Measurements from ENCODE around the gene VWF.
A peak's percentile ranks its signal among the peaks of the same experiment; 100 is the strongest.
"Not testable (repeated sequence)": the region's sequence is repeated elsewhere in the genome, so short reads cannot be mapped to it uniquely, and the experiment has no call there.

VWF gene

GRCh38 chr12:6018265-6018664 is 106.2 kb downstream of the VWF start:
- no peak for DNase-seq
- no peak for TF ChIP-seq GATA1 (IDR thresholded peaks at IDR 0.05; ENCODE audit: low read depth, low read length)
- TF ChIP-seq POLR2A (IDR thresholded peaks at IDR 0.05; ENCODE audit: low read length): no peak

DNA sequence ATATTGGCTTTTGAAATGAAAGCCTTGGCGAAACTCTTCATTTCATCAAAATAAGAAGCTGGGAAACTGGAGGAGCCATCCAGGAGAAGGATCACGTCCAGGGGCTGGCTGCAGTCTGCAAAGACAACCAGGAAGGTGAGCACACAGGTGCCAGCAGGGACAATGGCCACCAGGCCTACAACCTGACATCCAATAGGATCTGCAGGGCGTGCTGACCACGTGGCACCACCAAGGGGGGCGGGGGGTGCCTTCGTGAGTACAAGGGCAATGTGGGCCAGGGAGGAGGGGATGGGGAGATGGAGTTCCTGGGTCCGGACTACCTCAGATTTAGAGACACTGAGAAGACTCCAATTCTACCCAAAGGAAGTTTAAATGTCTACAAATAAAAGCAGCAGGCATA is 107.7 kb downstream of the VWF start:
- no peak for TF ChIP-seq POLR2A (IDR thresholded peaks at IDR 0.05; ENCODE audit: low read length)
- no peak for TF ChIP-seq GATA1 (IDR thresholded peaks at IDR 0.05; ENCODE audit: low read depth, low read length)
- no peak for DNase-seq

GRCh38 chr12:6016004-6016403 is 108.5 kb downstream of the VWF start:
- DNase-seq: not testable (repeated sequence)

DNA sequence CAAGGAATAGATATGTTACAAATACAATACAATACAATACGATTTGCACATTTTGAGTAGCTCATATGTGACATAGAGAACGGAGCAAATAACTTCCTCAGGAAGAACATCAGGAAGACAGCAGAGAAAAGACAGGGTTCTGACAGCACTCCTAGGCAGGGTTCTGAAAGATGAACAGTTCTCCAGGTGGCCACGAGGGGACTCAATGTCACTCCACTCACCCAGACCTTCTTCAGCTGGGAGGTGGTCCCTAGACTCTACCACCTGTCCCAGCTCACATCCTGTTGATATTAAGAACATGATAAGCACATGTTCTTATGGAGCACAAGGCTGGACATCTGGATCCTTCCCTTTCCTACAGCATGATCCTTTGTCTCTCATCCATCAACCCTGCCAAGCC is 109.2 kb downstream of the VWF start:
- DNase-seq: not testable (repeated sequence)

GRCh38 chr12:6010631-6011350 is 113.7 kb downstream of the VWF start:
- DNase-seq: not testable (repeated sequence)

DNA sequence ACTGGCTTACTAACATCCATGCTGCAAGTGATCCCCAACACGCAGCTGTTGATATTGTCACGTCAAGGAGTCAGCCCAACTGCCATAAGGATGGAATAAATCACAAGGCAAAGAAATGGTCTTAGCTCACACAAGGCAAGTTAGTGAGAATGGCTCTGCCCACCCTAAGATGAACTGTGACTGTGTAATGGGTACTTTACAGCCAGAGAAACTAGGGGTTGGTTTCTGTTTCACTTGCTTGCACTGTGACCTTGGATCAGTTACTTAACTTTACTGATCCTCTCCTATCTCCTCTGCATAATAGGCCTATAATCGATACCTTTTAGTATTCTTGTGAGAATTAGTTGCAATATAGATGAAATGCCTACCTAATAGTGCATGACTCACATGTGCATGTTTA is 127.2 kb downstream of the VWF start:
- DNase-seq: no peak
- TF ChIP-seq POLR2A (IDR thresholded peaks at IDR 0.05; ENCODE audit: low read length): no peak
- no peak for TF ChIP-seq GATA1 (IDR thresholded peaks at IDR 0.05; ENCODE audit: low read depth, low read length)

- TF ChIP-seq GATA1 (IDR thresholded peaks at IDR 0.05; ENCODE audit: low read depth, low read length) (no peak), POLR2A (IDR thresholded peaks at IDR 0.05; ENCODE audit: low read length) (no peak)
- no peak for DNase-seq
Measured at GRCh38 chr12:5996459-5996858, 128.0 kb downstream of the VWF start.

- TF ChIP-seq POLR2A (IDR thresholded peaks at IDR 0.05; ENCODE audit: low read length): no peak
- TF ChIP-seq GATA1 (IDR thresholded peaks at IDR 0.05; ENCODE audit: low read depth, low read length): no peak
Measured at GRCh38 chr12:5989621-5990020, 134.8 kb downstream of the VWF start.

DNA sequence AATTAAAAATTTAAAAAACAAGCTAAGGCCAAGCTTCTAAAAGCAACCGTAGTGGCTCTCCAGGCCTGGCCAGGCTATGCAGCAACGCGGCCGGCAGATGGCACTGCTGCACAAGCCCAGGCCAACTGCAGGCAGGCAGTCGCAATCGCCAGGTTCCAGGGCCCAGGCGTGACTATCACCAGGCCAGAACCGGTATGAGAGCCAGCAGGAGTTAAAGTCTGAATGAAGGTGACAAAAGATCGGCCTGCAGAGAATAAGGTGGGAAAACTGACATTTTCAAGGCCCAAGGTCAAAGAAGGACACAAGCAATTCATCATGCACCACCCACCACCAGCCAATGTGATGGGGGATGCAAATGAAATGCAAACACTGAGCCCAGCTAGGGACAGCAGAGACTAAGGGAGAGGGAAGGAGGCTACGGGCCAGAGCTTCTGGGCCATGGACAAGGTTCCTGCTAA is 135.8 kb downstream of the VWF start:
- no peak for TF ChIP-seq POLR2A (IDR thresholded peaks at IDR 0.05; ENCODE audit: low read length)
- peak; percentile 68 to 82 for DNase-seq

More at GRCh38 chr12:5989621-5990020, 134.8 kb downstream of the VWF start:
- no peak for DNase-seq

GRCh38 chr12:5988088-5988487 is 136.4 kb downstream of the VWF start:
- no peak for DNase-seq
- TF ChIP-seq GATA1 (IDR thresholded peaks at IDR 0.05; ENCODE audit: low read depth, low read length) (no peak), POLR2A (IDR thresholded peaks at IDR 0.05; ENCODE audit: low read length) (no peak)

DNA sequence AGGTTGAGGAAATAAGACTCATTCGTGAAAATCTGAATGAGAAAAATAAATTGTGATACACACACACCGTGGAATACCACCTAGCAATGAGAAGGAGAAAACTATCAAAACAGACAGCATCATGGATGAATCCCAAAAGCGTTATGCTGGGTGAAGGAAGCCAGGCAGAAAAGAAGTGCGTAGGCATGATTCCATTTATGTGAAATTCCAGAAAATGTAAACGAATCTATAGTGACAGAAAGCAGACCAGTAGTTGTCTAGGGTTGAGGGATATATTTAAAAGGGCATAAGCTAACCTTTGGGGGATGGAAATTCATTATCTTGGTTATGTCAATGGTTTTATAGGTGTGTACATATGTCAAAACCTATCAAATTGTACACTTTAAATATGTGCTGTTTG is 136.9 kb downstream of the VWF start:
- TF ChIP-seq POLR2A (IDR thresholded peaks at IDR 0.05; ENCODE audit: low read length) (no peak), GATA1 (IDR thresholded peaks at IDR 0.05; ENCODE audit: low read depth, low read length) (no peak)
- no peak for DNase-seq

DNA sequence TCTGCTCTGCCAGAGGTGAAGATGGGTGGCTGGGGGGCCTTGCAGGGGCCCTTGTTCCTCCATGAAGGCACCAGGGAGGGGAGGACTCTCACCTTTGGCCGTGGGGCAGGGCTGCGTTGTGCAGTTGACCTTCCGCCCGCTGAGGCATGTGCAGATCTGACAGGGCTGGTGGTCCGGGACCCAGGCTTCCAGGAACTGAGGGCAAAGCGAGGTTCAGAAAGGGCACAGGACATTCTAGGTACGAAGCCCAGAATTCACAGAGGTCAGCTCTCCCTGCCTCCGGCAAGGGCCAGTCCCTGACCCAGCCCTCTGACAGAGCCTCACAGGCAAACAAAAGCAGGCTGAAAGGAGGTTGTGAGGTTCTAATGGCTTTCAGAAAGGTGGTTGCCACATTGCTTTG is 139.0 kb downstream of the VWF start:
- DNase-seq: no peak
- TF ChIP-seq GATA1 (IDR thresholded peaks at IDR 0.05; ENCODE audit: low read depth, low read length): no peak
- TF ChIP-seq POLR2A (IDR thresholded peaks at IDR 0.05; ENCODE audit: low read length): no peak

DNA sequence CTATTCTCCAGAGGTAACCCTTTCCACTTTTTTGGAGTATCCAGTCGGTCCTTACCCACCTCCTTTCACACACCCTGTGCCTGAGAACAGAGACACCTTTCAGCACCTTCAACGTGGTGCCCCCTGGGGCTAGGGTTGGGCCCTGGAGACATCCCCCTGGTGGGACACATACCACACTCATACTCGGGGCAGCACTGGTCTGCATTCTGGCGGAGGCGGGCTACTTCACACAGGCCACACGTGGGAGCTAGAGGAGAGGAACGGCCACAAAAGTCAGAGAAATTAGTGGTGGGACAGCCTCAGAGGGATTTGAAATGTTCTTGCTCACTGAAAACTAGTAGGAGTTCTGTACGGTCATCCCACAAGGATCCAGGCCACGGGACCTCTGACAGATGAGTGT is 139.6 kb downstream of the VWF start:
- DNase-seq: no peak
- no peak for TF ChIP-seq POLR2A (IDR thresholded peaks at IDR 0.05; ENCODE audit: low read length)
- TF ChIP-seq GATA1 (IDR thresholded peaks at IDR 0.05; ENCODE audit: low read depth, low read length): no peak

DNA sequence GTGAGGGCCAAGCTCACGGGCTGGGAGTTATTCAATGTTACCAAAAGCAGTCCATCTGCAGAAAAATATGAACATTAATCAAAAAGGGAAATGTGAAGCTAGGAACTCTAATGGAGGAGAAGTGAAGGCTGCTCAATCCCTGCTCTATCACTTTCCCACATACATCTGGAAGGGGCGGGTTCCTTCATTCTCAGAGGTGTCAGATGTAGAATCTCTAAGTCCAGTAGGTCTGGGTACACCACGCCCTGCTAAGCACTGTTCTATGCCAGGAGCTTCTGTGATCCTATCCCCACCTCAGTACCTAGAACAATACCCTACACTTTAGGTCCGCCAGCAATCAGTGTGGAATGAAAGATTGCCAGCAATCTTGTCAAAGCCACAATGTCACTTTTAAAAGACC is 142.4 kb downstream of the VWF start:
- TF ChIP-seq GATA1 (IDR thresholded peaks at IDR 0.05; ENCODE audit: low read depth, low read length) (no peak), POLR2A (IDR thresholded peaks at IDR 0.05; ENCODE audit: low read length) (no peak)
- DNase-seq: no peak

- no peak for DNase-seq
- no peak for TF ChIP-seq GATA1 (IDR thresholded peaks at IDR 0.05; ENCODE audit: low read depth, low read length)
- TF ChIP-seq POLR2A (IDR thresholded peaks at IDR 0.05; ENCODE audit: low read length): no peak
Measured at GRCh38 chr12:5977556-5977955, 146.9 kb downstream of the VWF start.

- TF ChIP-seq GATA1 (IDR thresholded peaks at IDR 0.05; ENCODE audit: low read depth, low read length) (no peak), POLR2A (IDR thresholded peaks at IDR 0.05; ENCODE audit: low read length) (no peak)
- DNase-seq: no peak
Measured at GRCh38 chr12:5976711-5977110, 147.8 kb downstream of the VWF start.

Data from erythroblast (primary cell).